ENCODE results near the gene BAMBI.

Gene BAMBI

DNA sequence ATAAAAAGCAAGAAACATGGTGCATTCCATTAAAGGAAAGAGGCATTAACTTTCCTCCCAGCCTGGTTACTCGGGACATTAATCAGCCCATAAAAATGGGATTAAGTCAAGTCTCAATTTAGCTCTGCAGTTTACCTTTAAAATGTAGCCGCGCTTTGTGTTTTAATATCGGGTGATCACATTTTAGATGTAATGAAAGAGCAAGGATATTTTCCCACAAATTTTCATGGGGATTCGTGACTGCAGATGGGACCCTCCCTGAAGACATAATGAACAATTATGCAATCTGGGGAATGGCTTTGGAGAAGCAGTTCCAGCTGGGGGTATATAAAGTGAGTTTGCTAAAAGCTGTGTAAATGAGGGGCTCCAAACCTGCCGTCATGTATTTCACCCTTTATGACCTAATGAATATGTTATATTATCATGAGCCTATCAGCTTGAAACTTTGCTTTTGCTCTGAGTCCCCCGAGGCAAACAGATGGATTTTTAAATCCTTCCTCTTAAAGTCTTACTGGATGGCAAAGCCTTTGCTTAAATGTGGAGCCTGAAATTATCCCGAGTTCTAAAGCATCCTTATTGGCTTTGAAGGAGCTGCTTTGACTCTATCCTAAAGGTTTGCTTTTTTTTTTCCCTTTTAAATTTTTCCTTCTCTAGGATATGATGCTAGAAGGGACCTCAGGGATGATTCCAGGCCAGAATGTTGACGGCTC, 31.8 kb downstream of the BAMBI start:
- DNase-seq: no peak

DNA sequence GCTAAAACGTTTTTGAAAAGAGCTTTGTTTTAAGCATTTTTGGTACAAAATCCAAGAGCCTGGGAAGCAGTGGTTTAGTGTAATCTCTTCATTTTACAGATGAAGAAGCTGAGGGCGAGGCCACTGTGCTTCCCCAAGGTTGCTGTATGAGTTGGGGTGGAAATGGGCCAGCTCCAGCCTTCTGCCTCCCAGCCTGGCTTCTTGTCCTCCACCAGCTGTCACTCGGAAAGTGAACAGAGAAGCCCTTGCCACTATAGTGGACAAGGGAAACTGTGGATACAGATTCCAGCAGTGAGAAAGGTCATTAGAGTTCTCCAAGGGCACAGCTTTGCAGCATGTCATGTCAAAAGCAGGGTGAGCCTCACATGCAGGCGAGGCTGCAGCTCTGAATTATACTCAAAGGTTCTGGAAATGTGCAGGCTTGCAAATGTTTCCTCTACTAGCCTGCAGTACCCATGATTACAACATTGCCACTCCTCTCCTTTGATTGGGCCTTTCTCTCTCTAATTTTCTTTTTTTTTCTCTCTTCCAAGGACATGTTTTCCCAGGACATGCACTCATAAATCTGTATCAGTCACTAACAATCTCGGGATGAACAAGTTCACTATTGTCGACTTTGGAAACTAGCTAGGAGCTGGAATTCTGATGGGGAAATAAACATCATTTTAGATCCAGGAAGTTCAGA, 33.0 kb downstream of the BAMBI start:
- no peak for DNase-seq

DNA sequence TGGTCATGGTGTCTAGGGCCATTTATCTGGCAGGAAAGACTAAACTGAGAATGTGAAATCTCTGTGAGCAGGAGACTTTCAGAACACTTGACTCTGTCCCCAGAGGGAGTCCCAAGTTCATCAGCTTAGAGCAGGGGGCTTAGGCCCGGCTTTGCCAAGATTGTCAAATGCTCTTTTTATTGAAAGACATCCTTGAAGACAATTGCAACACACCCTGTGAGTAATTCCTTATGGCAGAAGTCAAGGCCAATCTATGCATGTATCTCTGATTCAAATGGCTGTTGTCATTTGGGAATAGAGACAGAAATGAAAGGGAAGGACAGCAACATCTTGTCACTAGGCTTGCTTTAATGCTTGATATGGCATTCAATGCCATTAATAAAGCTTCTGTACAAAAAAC, 33.7 kb downstream of the BAMBI start:
- DNase-seq: no peak

DNA sequence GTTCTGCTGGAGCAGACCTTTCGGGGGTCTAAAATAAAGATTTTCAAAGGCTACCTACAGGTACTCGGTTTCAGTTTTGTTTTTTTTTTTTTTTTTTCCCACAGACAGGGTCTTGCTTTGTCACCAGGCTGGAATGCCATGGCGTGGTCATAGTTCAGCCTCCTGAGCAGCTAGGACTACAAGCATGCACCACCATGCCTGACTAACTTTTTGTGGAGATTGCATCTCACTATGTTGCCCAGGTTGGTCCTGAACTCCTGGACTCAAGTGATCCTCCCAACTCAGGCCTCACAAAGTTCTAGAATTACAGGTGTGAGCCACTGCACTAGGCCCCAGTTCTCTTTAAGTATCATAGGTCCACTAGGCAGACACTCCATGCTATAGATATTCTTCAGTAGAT, 34.5 kb downstream of the BAMBI start:
- DNase-seq: no peak

DNA sequence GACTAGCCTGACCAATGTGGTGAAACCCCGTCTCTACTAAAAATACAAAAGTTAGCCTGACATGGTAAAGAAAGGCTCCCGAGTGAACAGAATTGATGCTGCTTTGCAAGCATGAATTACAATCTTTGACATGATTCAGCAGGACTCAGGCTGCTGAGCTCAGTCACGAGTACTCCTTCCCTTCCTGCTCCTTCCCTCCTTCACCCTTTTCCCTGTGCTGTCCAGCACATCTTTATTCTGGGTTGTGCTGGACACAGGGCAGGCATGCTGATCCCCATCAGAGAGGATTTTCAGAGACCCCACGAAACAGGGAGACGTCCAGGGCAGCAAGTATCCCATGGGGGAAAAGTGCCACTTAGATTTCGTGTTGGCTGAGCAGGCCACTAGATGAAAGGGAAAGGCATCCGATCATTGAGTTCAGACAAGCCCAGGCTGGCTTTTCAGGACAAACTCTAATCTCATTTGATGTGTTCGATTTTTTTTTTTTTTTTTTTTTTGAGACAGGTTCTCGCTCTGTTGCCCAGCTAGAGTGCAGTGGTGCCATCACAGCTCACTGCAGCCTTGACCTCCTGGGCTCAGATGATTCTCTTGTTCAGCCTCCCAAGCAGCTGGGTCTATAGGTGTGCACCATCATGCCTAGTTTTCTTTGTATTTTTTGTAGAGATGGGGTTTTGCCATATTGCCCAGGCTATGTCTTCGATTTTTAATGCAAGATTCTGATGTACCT, 36.5 kb downstream of the BAMBI start:
- no peak for DNase-seq

DNA sequence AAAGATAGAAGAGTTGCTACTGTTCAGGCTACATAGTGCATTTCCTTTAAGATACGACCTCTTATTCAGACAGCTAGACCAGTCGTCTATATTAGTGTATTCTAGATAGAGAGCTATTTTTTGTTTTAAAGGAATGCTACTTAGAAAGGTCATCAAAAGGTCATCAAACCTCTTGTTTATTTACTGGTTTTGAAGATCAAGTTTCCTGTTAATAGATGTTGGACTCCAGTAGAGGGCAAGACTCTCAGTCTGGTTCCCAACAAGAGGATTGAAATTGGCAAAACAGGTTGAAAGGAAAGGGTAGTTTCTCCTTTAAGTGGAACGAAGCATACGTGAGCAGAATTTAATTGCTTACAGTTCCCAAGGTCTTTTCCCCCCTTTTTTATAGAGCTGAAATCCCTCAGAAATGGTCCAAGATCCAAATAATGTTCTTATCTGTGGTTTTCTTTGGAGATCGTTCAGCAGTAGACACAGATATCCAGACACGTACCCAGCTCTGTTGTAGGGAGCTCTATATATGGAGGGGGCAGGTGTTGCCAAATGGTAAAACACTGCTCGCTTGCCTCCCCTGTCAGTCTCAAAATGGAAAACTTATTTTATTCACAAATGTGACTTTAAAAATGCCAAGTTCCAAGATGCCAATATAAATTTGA, 37.2 kb downstream of the BAMBI start:
- DNase-seq: no peak

DNA sequence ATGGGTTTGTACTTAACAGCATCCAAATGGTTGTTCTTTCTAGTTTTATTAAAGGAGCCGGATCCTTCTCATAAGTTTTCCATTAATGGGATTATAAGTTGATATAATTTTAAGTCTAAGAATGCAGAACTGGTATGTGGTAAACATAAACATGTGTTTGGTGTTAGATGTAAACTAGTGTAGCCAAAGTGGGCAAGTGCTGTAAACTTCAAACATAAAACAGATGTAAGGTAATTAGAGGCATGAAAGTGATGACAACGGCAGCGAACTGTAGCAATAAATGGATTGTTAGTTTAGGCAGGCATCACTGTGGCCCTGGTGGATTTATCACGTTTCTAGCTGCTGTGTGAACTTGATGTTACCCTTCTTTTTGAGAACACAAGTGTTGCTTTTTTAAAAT, 37.9 kb downstream of the BAMBI start:
- DNase-seq: no peak

DNA sequence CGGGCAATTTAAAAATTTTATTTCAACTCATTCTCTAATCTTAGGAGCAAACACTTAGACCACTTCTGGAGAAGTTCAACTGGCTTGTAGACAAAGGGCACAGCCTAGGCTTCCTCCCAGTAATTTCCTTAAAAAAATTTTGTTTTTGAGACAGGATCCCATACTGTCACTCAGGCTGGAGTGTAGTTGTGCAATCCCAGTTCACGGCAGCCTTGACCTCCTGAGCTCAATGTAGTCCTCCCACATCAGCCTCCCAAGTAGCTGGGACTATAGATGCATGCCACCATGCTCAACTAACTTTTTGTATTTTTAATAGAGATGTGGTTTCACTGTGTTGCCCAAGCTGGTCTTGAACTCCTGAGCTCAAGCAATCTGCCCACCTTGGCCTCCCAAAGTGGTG, 38.4 kb downstream of the BAMBI start:
- DNase-seq: no peak

DNA sequence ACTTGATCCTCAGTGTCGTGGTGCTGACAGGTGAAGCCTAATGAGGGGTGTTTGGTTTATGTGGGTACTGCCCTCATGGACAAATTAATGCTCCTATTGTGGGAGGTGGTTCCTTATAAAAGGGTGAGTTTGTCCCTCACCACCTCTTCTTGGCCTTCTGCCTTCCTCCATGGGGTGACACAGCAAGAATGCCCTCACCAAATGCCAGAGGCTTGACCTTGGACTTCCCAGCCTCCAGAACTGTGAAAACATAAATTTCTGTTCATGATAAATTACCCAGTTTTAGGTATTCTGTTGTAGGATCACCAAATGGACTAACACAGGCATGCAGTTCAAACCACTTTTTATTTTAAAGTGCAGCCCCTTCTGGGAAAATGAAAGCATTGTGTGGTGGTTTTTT, 39.4 kb downstream of the BAMBI start:
- no peak for DNase-seq

DNA sequence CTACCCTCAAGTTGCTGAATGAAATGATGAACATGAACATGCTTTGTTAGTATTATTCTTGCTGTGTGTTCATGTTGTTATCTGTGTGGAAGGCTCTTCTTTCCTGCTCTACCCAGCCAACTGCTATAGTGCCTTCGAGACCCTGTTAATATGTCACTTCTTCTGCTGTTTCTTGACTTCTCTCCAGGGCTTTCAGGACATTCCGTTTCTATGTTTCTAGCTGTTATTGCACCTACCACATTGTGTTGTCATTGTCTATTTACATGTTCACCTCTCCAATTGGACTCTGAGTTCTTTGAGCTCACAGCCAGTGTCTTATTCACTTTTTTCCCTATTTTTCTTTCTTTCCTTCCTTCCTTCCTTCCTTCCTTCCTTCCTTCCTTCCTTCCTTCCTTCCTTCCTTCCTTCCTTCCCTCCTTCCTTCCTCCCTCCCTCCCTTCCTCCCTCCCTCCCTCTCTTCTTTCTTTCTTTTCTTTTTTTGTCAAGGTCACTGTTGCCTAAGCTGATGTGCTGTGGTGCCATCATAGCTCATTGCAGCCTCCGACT, 40.4 kb downstream of the BAMBI start:
- DNase-seq: no peak

DNA sequence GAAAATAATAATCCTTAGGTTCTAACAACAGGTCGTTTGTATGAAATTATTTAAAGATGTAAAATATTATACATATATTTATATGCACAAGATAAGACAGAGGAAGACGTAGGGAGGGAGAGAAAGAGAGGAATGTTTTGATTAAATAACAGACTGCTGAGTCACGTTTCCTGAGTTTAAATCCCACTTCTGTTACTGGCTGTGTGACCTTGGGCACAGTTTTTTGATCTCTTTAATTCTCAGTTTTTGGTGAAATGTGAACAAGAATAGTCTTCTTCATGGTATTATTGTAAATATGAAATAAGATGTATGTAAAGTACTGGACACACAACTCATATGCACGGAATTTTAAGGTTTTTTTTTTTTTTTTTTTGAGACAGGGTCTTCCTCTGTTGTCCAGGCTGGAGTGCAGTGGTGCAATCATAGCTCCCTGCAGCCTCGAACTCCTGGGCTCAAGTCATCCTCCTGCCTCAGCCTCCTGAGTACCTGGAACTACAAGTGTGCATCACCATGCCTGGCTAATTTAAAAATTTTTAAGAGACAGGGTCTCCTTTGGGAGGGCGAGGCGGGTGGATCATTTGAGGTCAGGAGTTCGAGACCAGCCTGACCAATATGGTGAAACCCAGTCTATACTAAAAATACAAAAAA, 42.6 kb downstream of the BAMBI start:
- DNase-seq: no peak

DNA sequence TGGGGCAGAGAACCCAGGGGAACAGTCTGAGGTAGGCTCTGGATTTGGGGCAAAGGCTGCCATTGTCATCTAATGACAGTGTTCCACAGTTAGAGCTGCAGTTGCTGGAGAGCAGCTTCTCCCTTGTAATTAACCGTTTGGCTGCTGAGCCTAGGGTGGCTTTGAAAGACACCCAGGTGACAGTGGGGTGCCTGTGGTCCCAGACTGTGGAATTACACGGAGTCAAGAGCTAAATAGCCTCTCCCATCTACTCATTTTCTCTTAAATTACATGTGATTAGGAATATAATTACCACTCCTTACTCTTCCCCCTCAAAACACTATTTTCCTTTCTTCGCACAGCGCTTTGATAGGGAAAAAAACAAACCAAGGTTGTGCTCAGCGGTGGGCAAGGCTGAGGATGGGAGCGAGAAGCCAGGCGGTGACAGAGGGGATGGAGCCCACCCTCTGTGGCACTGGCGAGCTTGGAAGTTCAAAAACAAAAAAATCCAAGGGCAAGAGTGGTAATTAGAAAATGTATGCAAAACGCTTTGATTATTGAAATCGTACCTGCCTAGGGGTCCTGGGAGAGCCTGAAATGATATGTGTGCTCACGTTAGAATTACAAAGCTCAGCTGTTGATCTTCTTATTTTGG, 44.1 kb downstream of the BAMBI start:
- DNase-seq: no peak

DNA sequence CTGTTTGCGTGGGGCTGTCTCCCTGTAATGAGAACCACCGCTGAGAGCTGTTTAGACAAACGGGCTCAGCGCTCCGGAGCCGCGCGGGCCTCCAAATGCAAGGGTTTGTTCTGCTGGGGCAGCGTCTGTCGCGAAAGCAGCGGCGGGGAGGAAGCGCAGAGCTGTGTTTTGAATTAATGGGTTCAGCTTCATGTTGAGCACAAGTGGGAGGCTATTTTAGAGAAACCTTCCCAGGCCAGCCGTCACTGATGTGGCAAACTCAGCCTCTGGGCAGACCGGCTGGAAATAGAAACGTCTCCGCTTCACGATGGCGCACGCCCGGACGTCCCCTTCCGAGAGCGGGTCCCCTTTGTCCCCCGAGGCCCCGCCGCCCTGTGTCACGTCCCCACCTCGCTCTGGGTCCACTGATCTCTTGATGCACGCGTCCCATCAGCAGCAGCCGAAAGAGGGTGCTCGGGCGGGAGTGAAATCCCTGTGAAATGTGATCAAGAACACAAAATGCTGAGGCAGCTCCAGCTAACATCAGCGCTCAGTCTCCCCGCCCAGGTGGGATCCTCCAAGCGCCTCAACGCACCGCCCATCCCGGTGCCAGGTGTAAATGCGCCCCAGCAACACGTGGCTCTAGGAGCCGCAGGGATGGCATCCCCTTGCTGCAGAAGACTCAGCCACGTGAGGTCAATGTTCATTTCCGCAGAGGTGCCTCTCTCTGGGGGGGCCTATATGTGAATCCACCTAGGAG, 44.9 kb downstream of the BAMBI start:
- DNase-seq: peak; percentile 47

DNA sequence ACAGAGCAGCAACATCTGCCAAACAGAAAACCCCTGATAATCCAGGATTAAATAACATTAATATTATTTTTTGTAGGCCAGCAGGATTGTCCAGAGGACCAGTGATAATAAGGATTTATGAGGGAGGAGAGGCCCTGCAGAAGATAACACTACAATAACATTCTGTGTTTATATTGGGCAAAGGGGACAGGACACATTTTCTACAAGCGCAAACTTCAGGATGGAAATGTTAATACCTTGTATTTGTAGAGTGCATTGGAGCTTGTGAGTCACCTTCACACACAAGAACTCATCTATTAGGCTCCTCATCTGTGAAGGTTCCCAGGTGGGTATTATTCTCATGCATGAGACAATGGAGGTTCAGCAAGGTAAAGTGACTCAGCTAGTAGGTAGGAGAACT, 51.0 kb downstream of the BAMBI start:
- no peak for DNase-seq

DNA sequence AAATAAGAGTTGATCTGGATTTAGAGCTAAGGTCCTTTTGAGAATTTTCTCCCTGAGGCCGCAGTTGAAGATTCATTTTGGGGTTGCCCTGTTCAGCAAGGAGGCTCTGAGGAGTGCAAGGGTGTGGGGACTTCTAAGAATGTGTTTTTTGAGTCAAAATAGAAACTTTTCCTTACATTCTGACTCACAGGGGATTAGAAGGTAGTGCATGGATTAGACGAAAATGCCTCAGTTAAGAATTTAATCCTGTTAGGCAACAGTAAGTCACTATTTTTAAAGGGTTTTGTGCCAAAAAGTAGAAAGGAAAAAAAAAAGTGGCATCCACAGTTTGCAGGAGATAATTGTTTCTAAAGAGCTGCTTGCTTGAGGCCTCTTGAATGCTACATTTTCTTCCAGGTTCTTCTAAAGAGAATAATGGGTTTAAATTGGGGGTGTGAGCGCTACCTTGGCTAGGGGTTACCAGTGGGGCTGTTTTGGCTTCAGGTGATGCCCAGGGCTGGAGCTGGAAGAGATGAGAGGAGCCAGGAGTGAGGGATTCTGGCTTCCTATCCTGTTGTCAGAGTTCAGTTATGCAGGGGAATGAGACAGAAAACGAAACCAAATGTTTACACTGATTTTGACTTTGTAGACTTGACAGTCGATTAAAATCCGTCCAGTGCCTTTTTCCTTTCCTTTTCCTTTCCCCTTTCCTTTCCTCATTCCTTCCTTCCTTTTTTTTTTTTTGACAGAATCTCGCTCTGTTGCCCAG, 52.9 kb downstream of the BAMBI start:
- no peak for DNase-seq

DNA sequence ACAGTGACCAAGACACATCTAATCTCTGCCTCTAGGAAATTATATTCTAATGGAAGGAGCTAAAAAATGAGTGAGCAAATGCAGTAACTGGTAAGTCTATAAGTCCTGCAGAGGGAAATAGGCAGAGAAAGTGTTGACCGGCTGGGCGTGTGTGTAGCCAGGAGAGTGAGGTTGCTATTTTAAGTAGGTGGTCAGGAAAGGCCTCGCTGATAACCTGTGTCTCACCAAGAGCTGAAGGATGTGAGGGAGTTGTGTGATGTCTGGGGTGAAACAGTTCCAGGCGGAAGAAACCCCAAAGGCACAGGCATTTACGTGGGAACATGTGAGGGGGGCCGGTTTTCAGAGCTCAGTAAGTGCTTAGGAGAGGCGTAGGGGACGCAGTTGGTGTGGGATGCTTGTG, 54.8 kb downstream of the BAMBI start:
- no peak for DNase-seq

Measured in NCI-H510A treated with DMSO at 0.1 percent for 48 hours (cell line).